Cardiac muscle cell (in vitro differentiated cells and primary cell): ENCODE results near the gene TEX29. TPM values are rescaled to one million over a fixed set of nuclear protein-coding genes. Genes with fewer than 3 reads are reported as not detected.

Source experiments
- DNase-seq, 2 donors: peaks; one replicate each; pipeline versions ENCODE4 v3.0.0 to v3.0.0-alpha.2; 2010 to 2017; ENCODE audit warnings: low read depth in 1 of 2, low spot score in 1 of 2
- H3K27ac ChIP-seq: fragments of 200-600 bp; sonication (generic); 2 replicates; pipeline ENCODE4 v1.5.1; 2016
- H3K27me3 ChIP-seq: fragments of 200-600 bp; sonication (generic); 2 replicates; pipeline ENCODE4 v1.6.0; 2016; ENCODE audit warnings: control low read depth
- H3K36me3 ChIP-seq: fragments of 200-600 bp; sonication (generic); 2 replicates; pipeline ENCODE4 v1.5.1; 2016; ENCODE audit warnings: control low read depth
- H3K4me1 ChIP-seq: fragments of 200-600 bp; sonication (generic); 2 replicates; pipeline ENCODE4 v1.8.1; 2017; ENCODE audit warnings: low read depth, mild to moderate bottlenecking, mixed run types
- H3K4me3 ChIP-seq: fragments of 200-600 bp; sonication (generic); 2 replicates; pipeline ENCODE4 v1.5.1; 2016; ENCODE audit warnings: mild to moderate bottlenecking
- H3K9me3 ChIP-seq: fragments of 200-600 bp; sonication (generic); 2 replicates; pipeline ENCODE4 v1.5.1; 2017; ENCODE audit warnings: low read depth, mild to moderate bottlenecking, control low read depth
- polyA plus RNA-seq: library from polyadenylated mRNA; unstranded; fragments of >200 nt; fragmentation: Nextera tagmentation; extraction: Ambion mirVana; gene quantifications from 2 replicates; pipeline ENCODE4 v1.2.1, GENCODE V29; 2016
- total RNA-seq: library from RNA; depleted of rRNA; stranded (reverse); fragments of >200 nt; gene quantifications from 2 replicates; pipeline ENCODE4 v1.2.3, GENCODE V29; 2016
- TF ChIP-seq, protein P1 (sequence below): IDR thresholded peaks from 2 replicates; pipeline ENCODE4 v1.5.1; 2012; ENCODE audit warnings: low read depth, mild to moderate bottlenecking, low read length

TEX29 gene
- total and polyA plus RNA-seq, 2 experiments from 2014 or later = not detected

DNA sequence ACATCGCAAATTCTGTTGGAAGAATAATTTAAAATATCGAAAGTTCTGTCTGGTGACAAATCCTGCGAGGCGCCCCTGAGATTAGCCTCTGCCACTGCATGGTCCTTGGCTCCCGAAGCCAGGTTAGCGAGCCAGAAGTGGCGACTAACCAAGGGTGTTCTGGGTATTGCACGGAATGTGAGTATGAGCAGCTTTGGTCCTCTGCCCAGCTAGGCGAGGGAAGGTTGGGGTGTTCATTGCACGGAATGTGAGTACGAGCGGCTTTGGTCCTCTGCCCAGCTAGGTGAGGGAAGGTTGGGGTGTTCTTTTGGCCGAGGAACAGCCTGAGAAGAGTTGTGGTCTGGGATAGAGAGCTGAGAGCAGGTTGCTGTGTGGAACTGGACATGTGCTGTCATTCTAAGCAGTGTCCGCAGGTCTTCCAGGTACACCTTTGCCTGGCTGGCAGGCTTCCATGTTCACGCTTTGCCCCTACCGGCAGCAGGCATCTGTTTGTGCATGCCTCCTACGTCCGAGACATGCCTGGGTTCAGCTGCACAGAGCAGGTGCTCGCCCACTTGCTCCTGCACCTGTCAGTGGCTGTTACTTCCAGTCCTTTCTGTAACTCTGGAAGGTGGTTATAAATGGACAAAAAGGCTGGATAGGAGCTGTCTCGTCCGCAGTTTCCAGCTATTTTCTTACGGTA, 18.3 kb upstream of the TEX29 start:
- no peaks in the 10 kb centered on the region for H3K4me1 ChIP-seq
- TF ChIP-seq, protein P1, sequence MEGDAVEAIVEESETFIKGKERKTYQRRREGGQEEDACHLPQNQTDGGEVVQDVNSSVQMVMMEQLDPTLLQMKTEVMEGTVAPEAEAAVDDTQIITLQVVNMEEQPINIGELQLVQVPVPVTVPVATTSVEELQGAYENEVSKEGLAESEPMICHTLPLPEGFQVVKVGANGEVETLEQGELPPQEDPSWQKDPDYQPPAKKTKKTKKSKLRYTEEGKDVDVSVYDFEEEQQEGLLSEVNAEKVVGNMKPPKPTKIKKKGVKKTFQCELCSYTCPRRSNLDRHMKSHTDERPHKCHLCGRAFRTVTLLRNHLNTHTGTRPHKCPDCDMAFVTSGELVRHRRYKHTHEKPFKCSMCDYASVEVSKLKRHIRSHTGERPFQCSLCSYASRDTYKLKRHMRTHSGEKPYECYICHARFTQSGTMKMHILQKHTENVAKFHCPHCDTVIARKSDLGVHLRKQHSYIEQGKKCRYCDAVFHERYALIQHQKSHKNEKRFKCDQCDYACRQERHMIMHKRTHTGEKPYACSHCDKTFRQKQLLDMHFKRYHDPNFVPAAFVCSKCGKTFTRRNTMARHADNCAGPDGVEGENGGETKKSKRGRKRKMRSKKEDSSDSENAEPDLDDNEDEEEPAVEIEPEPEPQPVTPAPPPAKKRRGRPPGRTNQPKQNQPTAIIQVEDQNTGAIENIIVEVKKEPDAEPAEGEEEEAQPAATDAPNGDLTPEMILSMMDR = no peak
- H3K9me3 ChIP-seq = no peaks in the 10 kb centered on the region
- no peak overlapping the region for H3K27ac ChIP-seq
- no peaks in the 10 kb centered on the region for H3K27me3 ChIP-seq
- H3K4me3 ChIP-seq = no peak overlapping the region
- H3K36me3 ChIP-seq = peaks cover 30% of the 10 kb centered on the region
- no peak for DNase-seq

DNA sequence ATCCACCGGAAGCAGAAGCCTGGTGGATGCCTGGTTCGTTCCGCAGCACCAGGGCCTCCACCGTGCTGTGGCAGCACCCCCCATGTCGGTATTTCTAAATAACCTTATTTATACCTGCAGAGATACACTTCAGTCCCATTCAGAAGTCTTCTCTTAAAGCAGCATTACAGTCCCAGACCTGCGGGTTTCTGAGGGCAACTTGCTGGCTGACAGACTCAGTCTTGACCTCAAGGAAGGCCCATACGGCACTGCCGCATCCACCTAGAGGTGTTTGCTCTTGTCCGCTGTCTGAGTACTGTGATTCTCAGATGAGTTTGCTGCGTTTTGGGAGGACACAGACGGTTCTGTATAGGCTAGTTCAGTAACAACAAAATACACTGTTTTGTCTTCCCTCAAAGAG, 16.9 kb upstream of the TEX29 start:
- DNase-seq = no peak
- TF ChIP-seq, protein P1 = no peak
- Histone ChIP-seq H3K36me3 (peaks cover 27% of the 10 kb centered on the region), H3K4me3 (no peak overlapping the region), H3K27ac (no peak overlapping the region), H3K9me3 (no peaks in the 10 kb centered on the region), H3K27me3 (no peaks in the 10 kb centered on the region), H3K4me1 (no peaks in the 10 kb centered on the region)

DNA sequence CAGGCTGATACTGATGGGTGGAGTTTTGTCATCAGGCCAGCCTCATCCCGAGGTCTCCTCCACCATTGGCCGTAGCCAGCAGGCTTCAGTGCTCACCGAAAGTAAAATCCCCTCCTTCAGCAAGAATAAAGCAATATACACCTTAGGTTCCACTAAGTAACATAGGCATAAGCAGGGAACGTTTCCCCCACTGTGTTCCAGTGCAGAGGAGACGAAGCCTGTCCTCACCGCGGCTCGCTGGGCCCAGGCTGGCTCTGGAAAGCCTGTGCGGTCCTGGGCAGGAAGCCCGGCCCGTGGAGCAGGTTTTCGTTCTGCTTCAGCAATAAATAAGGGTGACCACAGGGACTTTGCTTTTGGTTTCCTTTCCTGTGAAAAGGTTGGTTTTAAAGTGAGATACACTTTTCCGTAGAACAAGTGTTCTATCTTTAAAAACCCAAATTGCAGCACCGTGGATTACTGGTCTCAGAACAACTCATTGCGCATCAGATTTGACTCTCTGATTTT, 16.3 kb upstream of the TEX29 start:
- Histone ChIP-seq H3K4me3 (no peak overlapping the region), H3K4me1 (no peaks in the 10 kb centered on the region), H3K27me3 (no peaks in the 10 kb centered on the region), H3K27ac (no peak overlapping the region), H3K9me3 (no peaks in the 10 kb centered on the region), H3K36me3 (peaks cover 27% of the 10 kb centered on the region)
- DNase-seq = no peak
- TF ChIP-seq, protein P1 = no peak

DNA sequence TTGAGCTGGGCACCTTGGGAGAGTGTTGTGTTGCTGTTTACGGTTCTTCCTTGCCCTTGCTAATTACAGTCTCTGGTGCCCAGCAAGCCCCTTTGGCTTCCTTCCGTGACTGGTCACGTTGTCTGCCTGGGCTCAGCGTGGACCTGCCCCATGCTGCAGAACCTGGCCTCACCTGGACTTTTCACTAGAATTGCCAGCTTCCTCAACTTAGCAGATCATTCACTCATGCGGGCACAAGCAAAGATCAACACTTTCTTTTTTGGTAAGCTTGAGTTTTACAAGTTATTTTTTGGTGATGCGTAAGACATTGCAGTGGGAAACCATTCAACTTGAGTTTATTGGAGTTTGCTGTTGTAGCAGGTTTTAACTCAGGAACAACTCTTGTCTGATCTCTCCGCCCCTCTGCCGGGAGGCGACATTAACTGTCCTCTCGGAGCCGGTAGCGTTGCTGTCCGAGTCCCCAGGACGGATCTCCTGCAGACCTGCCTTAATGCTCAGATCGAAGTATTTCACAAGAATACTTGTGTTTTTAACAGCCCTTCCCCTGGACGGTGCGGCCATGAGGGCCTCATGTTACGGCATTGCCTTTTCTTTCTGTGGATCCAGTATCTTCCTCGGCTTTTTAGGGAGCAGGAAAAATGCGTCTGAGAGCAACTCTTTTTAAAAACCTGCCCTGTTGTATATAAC, 15.7 kb upstream of the TEX29 start:
- TF ChIP-seq, protein P1 = no peak
- Histone ChIP-seq H3K9me3 (no peaks in the 10 kb centered on the region), H3K27ac (no peak overlapping the region), H3K36me3 (peaks cover 27% of the 10 kb centered on the region), H3K4me3 (no peak overlapping the region), H3K27me3 (no peaks in the 10 kb centered on the region), H3K4me1 (no peaks in the 10 kb centered on the region)
- DNase-seq = no peak

DNA sequence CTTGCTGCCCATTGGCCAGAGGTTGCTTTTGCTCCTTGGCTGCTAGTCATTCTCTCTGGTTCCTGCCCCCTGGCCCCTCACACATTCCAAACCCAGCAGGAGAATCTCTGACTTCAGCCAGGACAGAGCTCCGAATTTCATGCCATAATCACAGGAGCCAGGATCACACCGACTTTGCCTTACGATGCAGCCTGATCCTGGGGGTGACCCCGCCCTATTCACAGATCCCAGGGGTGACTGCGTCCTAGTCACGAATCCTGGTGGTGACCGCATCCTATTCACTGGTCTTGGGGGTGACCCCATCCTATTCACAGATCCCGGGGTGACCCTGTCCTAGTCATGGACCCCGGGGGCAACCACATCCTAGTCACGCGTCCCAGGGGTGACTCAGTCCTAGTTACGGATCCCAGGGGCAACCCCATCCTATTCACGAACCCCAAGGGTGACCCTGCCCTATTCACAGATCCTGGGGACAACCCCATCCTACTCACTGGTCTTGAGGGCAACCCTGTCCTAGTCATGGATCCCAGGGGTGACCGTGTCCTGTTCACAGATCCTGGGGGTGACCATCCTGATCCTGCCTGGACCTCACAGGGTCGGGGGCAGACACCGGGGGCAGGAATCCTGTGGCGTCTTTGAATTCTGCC, 7.4 kb upstream of the TEX29 start:
- no peak overlapping the region for H3K27ac ChIP-seq
- H3K9me3 ChIP-seq = no peaks in the 10 kb centered on the region
- H3K4me3 ChIP-seq = no peak overlapping the region
- no peaks in the 10 kb centered on the region for H3K36me3 ChIP-seq
- no peak for DNase-seq
- no peaks in the 10 kb centered on the region for H3K4me1 ChIP-seq
- H3K27me3 ChIP-seq = no peaks in the 10 kb centered on the region
- TF ChIP-seq, protein P1 = no peak
